Caco-2 (cell line): Measurements from ENCODE around the gene PARP16. TPM values are rescaled to one million over a fixed set of nuclear protein-coding genes. Genes with fewer than 3 reads are reported as not detected.
A peak's percentile ranks its signal among the peaks of the same experiment; 100 is the strongest.

Experiments used
- BruUV-seq: library from RNA; stranded (reverse); fragments of 400-500 nt; replicated peaks from 2 replicates; lab custom pipeline; 2021; lab: Mats Ljungman, UMichigan
- CTCF ChIA-PET: fragments of 300-600 bp; sonication (Branson Sonifier 250); formaldehyde crosslinking; loops from one replicate; lab custom pipeline; 2022; ENCODE audit warnings: antibody characterized with exemption; lab: Charles Lee
- POLR2A ChIA-PET: fragments of 300-600 bp; sonication (Branson Sonifier 250); formaldehyde crosslinking; loops from one replicate; lab custom pipeline; 2022; ENCODE audit warnings: antibody characterized with exemption; lab: Charles Lee
- DNase-seq, 2 experiments: peaks; one replicate each; pipeline versions ENCODE4 v3.0.0 to v3.0.0-alpha.2; 2020 to 2022
- H3K27me3 ChIP-seq: replicated peaks from 2 replicates; pipeline ENCODE4 v1.6.0; 2011; ENCODE audit warnings: low read length; ENCODE audit not compliant: control insufficient read depth, insufficient read depth
- H3K36me3 ChIP-seq: 2 replicates; pipeline ENCODE4 v1.5.1; 2011; ENCODE audit warnings: low read length; ENCODE audit not compliant: control insufficient read depth, insufficient read depth
- H3K4me1 ChIP-seq: fragments of 250-450 bp; sonication (Bioruptor Pico); 2 replicates; pipeline ENCODE4 v1.5.1; 2020; ENCODE audit warnings: mild to moderate bottlenecking
- H3K4me3 ChIP-seq: 2 replicates; pipeline ENCODE4 v1.5.1; 2011; ENCODE audit warnings: low read depth, mild to moderate bottlenecking, control low read depth, low read length
- H3K9me3 ChIP-seq: fragments of 250-450 bp; sonication (Bioruptor Pico); 2 replicates; pipeline ENCODE4 v1.5.1; 2020; ENCODE audit warnings: mild to moderate bottlenecking, moderate library complexity
- H3K27ac Mint-ChIP-seq: one replicate; pipeline ENCODE4 v1.8.0; 2022; ENCODE audit warnings: mixed read lengths; ENCODE audit not compliant: unreplicated experiment
- H3K27me3 Mint-ChIP-seq: one replicate; pipeline ENCODE4 v1.8.0; 2022; ENCODE audit warnings: mixed read lengths; ENCODE audit not compliant: insufficient read depth, unreplicated experiment
- H3K36me3 Mint-ChIP-seq: one replicate; pipeline ENCODE4 v1.8.0; 2022; ENCODE audit warnings: mild to moderate bottlenecking, mixed read lengths; ENCODE audit not compliant: insufficient read depth, unreplicated experiment
- H3K4me1 Mint-ChIP-seq: one replicate; pipeline ENCODE4 v1.8.0; 2022; ENCODE audit warnings: low read depth, mixed read lengths; ENCODE audit not compliant: unreplicated experiment
- H3K4me3 Mint-ChIP-seq: one replicate; pipeline ENCODE4 v1.8.0; 2022; ENCODE audit warnings: mild to moderate bottlenecking, moderate library complexity, mixed read lengths; ENCODE audit not compliant: unreplicated experiment
- H3K9me3 Mint-ChIP-seq: one replicate; pipeline ENCODE4 v1.8.0; 2022; ENCODE audit warnings: mixed read lengths; ENCODE audit not compliant: unreplicated experiment
- intact Hi-C: fragments of 100-400 bp; cut with micrococcal nuclease; formaldehyde crosslinking; loops from one replicate; pipeline ENCODE4 v1.10.0; 2022; ENCODE audit not compliant: unreplicated experiment
- total RNA-seq: library from RNA; stranded (reverse); gene quantifications from 2 replicates; pipeline ENCODE4 v1.2.3, GENCODE V29; 2022
- TF ChIP-seq, protein P1 (sequence below), 2 experiments: fragments of 200-600 bp in 1 of 2; IDR thresholded peaks; 1 replicate in 1 of 2; 2 replicates in 1 of 2; pipeline versions ENCODE4 v1.5.1 to v1.8.0; 2011 to 2022; ENCODE audit warnings: antibody characterized with exemption in 1 of 2, control low read depth in 1 of 2, inconsistent platforms in 1 of 2, low read depth in 1 of 2, low read length in 1 of 2, mild to moderate bottlenecking in 1 of 2, moderate library complexity in 1 of 2; ENCODE audit not compliant: insufficient read depth in 1 of 2, severe bottlenecking in 1 of 2, unreplicated experiment in 1 of 2

Gene PARP16
- total RNA-seq, 1 experiment from 2014 or later = 6.9 TPM

DNA sequence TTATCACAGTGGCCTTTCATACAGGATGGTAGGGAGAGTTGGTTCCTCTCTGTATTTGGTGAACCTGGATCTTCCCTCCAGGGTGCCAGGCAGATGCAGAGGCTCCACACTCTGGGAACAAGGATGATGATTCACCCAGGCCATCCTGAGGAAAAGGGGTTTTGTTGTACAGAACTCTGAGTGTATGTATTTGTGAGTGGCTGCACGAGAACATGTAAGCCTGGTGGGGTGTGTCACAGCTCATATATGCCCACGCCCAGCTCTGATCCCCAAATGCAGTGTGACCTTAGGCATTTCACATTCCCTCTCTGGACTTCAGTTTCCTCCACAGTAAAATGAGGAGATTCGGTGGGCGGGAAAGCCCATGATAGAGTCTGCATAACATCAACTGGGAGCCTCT, 63.8 kb downstream of the PARP16 start:
- Histone ChIP-seq H3K27me3 (no peaks in the 10 kb centered on the region), H3K36me3 (no peaks in the 10 kb centered on the region; the same call in 1 of the 2 replicates), H3K4me3 (no peak overlapping the region), H3K4me1 (peaks cover 33% of the 10 kb centered on the region), H3K9me3 (no peaks in the 10 kb centered on the region)
- Mint-ChIP-seq H3K27ac (no peak overlapping the region), H3K4me1 (peaks cover 14% of the 10 kb centered on the region), H3K36me3 (no peaks in the 10 kb centered on the region), H3K4me3 (no peak overlapping the region), H3K9me3 (no peaks in the 10 kb centered on the region), H3K27me3 (no peaks in the 10 kb centered on the region)
- TF ChIP-seq, protein P1, sequence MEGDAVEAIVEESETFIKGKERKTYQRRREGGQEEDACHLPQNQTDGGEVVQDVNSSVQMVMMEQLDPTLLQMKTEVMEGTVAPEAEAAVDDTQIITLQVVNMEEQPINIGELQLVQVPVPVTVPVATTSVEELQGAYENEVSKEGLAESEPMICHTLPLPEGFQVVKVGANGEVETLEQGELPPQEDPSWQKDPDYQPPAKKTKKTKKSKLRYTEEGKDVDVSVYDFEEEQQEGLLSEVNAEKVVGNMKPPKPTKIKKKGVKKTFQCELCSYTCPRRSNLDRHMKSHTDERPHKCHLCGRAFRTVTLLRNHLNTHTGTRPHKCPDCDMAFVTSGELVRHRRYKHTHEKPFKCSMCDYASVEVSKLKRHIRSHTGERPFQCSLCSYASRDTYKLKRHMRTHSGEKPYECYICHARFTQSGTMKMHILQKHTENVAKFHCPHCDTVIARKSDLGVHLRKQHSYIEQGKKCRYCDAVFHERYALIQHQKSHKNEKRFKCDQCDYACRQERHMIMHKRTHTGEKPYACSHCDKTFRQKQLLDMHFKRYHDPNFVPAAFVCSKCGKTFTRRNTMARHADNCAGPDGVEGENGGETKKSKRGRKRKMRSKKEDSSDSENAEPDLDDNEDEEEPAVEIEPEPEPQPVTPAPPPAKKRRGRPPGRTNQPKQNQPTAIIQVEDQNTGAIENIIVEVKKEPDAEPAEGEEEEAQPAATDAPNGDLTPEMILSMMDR (IDR thresholded peaks at IDR 0.05; ENCODE audit: insufficient read depth in 1 of 2, low read depth in 1 of 2, low read length in 1 of 2, severe bottlenecking in 1 of 2, unreplicated experiment in 1 of 2) = no peak
- ChIA-PET CTCF (interaction anchor here (0.5 kb wide), 1 partner anchor 102 kb away, joined by 3 read pairs; no protein-coding TSS in a partner anchor), POLR2A (no interaction called here)
- no peak for DNase-seq
- intact Hi-C loops = no loop called here
- BruUV-seq = no TSS peak

DNA sequence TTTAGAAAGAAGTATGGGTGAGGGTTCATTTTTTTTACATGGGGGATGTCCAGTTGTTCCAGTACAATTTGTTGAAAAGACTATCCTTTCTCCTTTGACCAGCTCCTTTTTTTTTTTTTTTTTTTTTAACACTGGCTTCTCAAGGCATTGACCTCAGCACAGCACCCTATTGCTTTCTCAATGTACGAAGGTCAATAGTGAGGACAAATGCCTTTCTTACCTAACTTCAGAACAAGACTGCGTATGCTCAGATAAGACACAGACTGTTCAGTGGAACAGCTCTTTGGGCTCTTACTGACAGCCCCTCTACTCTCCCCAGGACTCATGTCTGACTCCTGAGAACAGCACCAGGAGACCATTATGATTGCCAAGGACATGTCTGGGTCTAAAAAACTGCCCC, 65.0 kb downstream of the PARP16 start:
- Histone ChIP-seq H3K36me3 (no peaks in the 10 kb centered on the region; the same call in 1 of the 2 replicates), H3K4me1 (peaks cover 26% of the 10 kb centered on the region), H3K27me3 (no peaks in the 10 kb centered on the region), H3K9me3 (no peaks in the 10 kb centered on the region), H3K4me3 (no peak overlapping the region)
- Mint-ChIP-seq H3K4me3 (no peak overlapping the region), H3K4me1 (peaks cover 14% of the 10 kb centered on the region), H3K27me3 (no peaks in the 10 kb centered on the region), H3K36me3 (no peaks in the 10 kb centered on the region), H3K9me3 (no peaks in the 10 kb centered on the region), H3K27ac (peak overlapping the region; percentile 55)
- TF ChIP-seq, protein P1 (IDR thresholded peaks at IDR 0.05; ENCODE audit: insufficient read depth in 1 of 2, low read depth in 1 of 2, low read length in 1 of 2, severe bottlenecking in 1 of 2, unreplicated experiment in 1 of 2) = no peak
- DNase-seq = peak in 1 of 2 experiments; percentile 39
- POLR2A ChIA-PET = interaction anchor here (0.5 to 1.0 kb wide), 10 partner anchors 36 to 1068 kb away, joined by 3 to 18 read pairs (median 5); partner anchors contain the start of genes CLPX, PARP16 and RNU5B-1
- intact Hi-C loops = no loop called here
- CTCF ChIA-PET = interaction anchor here (0.6 to 1.0 kb wide), 5 partner anchors 22 to 102 kb away, joined by 3 to 12 read pairs (median 8); partner anchors contain the start of gene RNU5B-1
- BruUV-seq = no TSS peak

DNA sequence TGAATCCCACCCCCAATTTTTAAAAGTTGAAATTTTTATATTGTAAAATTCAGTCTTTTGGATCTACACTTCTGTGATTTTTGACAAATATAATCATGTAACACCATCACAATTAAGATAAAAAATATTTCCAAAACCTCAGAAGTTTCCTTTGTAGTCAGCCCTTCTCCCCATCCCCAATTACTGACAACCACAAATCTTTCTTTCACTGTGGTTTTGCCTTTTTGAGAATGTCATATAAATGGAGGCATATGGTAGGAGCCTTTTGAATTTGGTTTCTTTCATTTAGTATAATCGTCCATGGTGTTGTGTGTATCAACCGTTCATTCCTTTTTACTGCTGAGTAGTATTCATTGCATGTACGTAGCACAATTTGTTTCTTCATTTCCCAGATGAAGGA, 67.5 kb downstream of the PARP16 start:
- BruUV-seq = no TSS peak
- CTCF ChIA-PET = no interaction called here

More for the DNA sequence above, 67.5 kb downstream of the PARP16 start:
- no peaks in the 10 kb centered on the region for H3K27me3 ChIP-seq
- no peaks in the 10 kb centered on the region for H3K36me3 Mint-ChIP-seq
- H3K9me3 ChIP-seq = no peaks in the 10 kb centered on the region
- H3K4me1 ChIP-seq = peaks cover 10% of the 10 kb centered on the region; the same call in 1 of the 2 replicates
- POLR2A ChIA-PET = no interaction called here
- H3K4me3 ChIP-seq = no peak overlapping the region
- TF ChIP-seq, protein P1 (IDR thresholded peaks at IDR 0.05; ENCODE audit: insufficient read depth in 1 of 2, low read depth in 1 of 2, low read length in 1 of 2, severe bottlenecking in 1 of 2, unreplicated experiment in 1 of 2) = no peak
- no peaks in the 10 kb centered on the region for H3K36me3 ChIP-seq
- no peak for DNase-seq
- H3K9me3 Mint-ChIP-seq = no peaks in the 10 kb centered on the region
- peaks cover 12% of the 10 kb centered on the region for H3K4me1 Mint-ChIP-seq
- no peaks in the 10 kb centered on the region for H3K27me3 Mint-ChIP-seq
- H3K27ac Mint-ChIP-seq = no peak overlapping the region
- no peak overlapping the region for H3K4me3 Mint-ChIP-seq
- intact Hi-C loops = no loop called here
